Liver (tissue), 9 donors: Measurements from ENCODE around the gene CTTN. TPM values are rescaled to one million over a fixed set of nuclear protein-coding genes. Genes with fewer than 3 reads are reported as not detected.

Source experiments
- DNase-seq: peaks from one replicate; pipeline ENCODE4 v3.0.0-alpha.2; 2017; ENCODE audit warnings: low spot score
- H3K27ac ChIP-seq, 2 donors: one replicate each; pipeline ENCODE4 v1.7.0; 2013; ENCODE audit warnings: inconsistent platforms in 2 of 2, low read length in 2 of 2, control low read depth in 1 of 2, low read depth in 1 of 2, mild to moderate bottlenecking in 1 of 2
- H3K27me3 ChIP-seq, 4 donors: one replicate each; pipeline versions ENCODE4 v1.6.1 to v1.7.0; 2013; ENCODE audit warnings: low read length in 3 of 4, inconsistent platforms in 1 of 4, mild to moderate bottlenecking in 1 of 4, moderate library complexity in 1 of 4; ENCODE audit not compliant: control insufficient read depth in 4 of 4, insufficient read depth in 4 of 4
- H3K36me3 ChIP-seq, 4 donors: one replicate each; pipeline versions ENCODE4 v1.6.1 to v1.7.0; 2013; ENCODE audit warnings: low read length in 3 of 4, mild to moderate bottlenecking in 3 of 4, low read depth in 1 of 4, moderate library complexity in 1 of 4; ENCODE audit not compliant: control insufficient read depth in 4 of 4, insufficient read depth in 3 of 4
- H3K4me1 ChIP-seq, 4 donors: one replicate each; pipeline versions ENCODE4 v1.6.1 to v1.7.0; 2013; ENCODE audit warnings: low read length in 3 of 4, mild to moderate bottlenecking in 3 of 4, moderate library complexity in 1 of 4; ENCODE audit not compliant: control insufficient read depth in 4 of 4, insufficient read depth in 4 of 4
- H3K4me3 ChIP-seq, 3 donors: one replicate each; pipeline versions ENCODE4 v1.6.1 to v1.7.0; 2013; ENCODE audit warnings: low read length in 3 of 3, control low read depth in 1 of 3, low read depth in 1 of 3, mild to moderate bottlenecking in 1 of 3
- H3K9ac ChIP-seq, 2 donors: one replicate each; pipeline ENCODE4 v1.7.0; 2013; ENCODE audit warnings: low read length in 2 of 2, mild to moderate bottlenecking in 2 of 2, moderate library complexity in 2 of 2, control low read depth in 1 of 2, low read depth in 1 of 2
- H3K9me3 ChIP-seq, 4 donors: one replicate each; pipeline versions ENCODE4 v1.6.1 to v1.7.0; 2013; ENCODE audit warnings: low read length in 3 of 4; ENCODE audit not compliant: control insufficient read depth in 4 of 4
- EGR1 ChIP-seq, 2 donors: IDR thresholded peaks; 2 replicates each; pipeline ENCODE4 v1.6.1; 2016 to 2018; ENCODE audit warnings: antibody characterized with exemption in 2 of 2, low read depth in 2 of 2
- GABPA ChIP-seq, 2 donors: IDR thresholded peaks in 1 of 2; conservative IDR thresholded peaks in 1 of 2; 2 replicates each; pipeline ENCODE4 v1.6.1; 2016; ENCODE audit warnings: antibody characterized with exemption in 2 of 2, mild to moderate bottlenecking in 1 of 2, moderate library complexity in 1 of 2
- HNF4G ChIP-seq: IDR thresholded peaks from 2 replicates; pipeline ENCODE4 v1.6.1; 2016; ENCODE audit warnings: antibody characterized with exemption
- RAD21 ChIP-seq, 2 donors: IDR thresholded peaks; 2 replicates each; pipeline ENCODE4 v1.6.1; 2016; ENCODE audit warnings: antibody characterized with exemption in 2 of 2, mild to moderate bottlenecking in 2 of 2
- REST ChIP-seq: IDR thresholded peaks from 2 replicates; pipeline ENCODE4 v1.6.1; 2016; ENCODE audit warnings: antibody characterized with exemption, mild to moderate bottlenecking
- SP1 ChIP-seq: IDR thresholded peaks from 2 replicates; pipeline ENCODE4 v1.6.1; 2018; ENCODE audit warnings: antibody characterized with exemption, mild to moderate bottlenecking
- TAF1 ChIP-seq: conservative IDR thresholded peaks from 2 replicates; pipeline ENCODE4 v1.6.1; 2016; ENCODE audit warnings: antibody characterized with exemption, mild to moderate bottlenecking
- ZBTB33 ChIP-seq: IDR thresholded peaks from 2 replicates; pipeline ENCODE4 v1.6.1; 2016; ENCODE audit warnings: antibody characterized with exemption
- WGBS: extraction: QIAGEN DNeasy Blood & Tissue Kit; methylation state at CpG from one replicate; pipeline ENCODE4 v1.1.7; 2013; 5-methylcytosine and 5-hydroxymethylcytosine counted together
- polyA plus RNA-seq, 2 donors: library from polyadenylated mRNA; stranded (reverse) in 1 of 2; unstranded in 1 of 2; fragments of 200-250 nt in 1 of 2; fragments of >200 nt in 1 of 2; fragmentation: Nextera tagmentation in 1 of 2; extraction: Ambion mirVana in 1 of 2; gene quantifications; one replicate each; pipeline versions ENCODE4 v1.2.1 to v1.2.3, GENCODE V29; 2013 to 2015
- total RNA-seq, 2 donors: library from RNA; depleted of rRNA; stranded (reverse); fragments of >200 nt; gene quantifications; one replicate each; pipeline ENCODE4 v1.2.3, GENCODE V29; 2014
- TF ChIP-seq, protein P1 (sequence below): IDR thresholded peaks from 2 replicates; pipeline ENCODE4 v1.6.1; 2016; ENCODE audit warnings: antibody characterized with exemption
- donor health status: healthy.
- donor health status: healthy.
- donor health status: healthy.
- donor health status: healthy.
- donor health status: healthy.

The CTTN gene
- total and polyA plus RNA-seq, 4 donors = 38.7 to 136 (median 45.4) TPM

GRCh38 chr11:70428701-70429427 lies 30.5 kb downstream of the CTTN start:
- H3K27ac ChIP-seq = no peak overlapping the region
- no peaks in the 10 kb centered on the region for H3K27me3 ChIP-seq
- WGBS = 96% methylated on average over 18 of the region's 18 CpGs
- DNase-seq = no peak
- H3K9me3 ChIP-seq = no peaks in the 10 kb centered on the region
- H3K9ac ChIP-seq = no peak overlapping the region
- no peak overlapping the region for H3K4me3 ChIP-seq
- peaks cover 10 to 74% (median 30%) of the 10 kb centered on the region in 4 donors for H3K36me3 ChIP-seq
- TF ChIP-seq RAD21 (IDR thresholded peaks at IDR 0.05) (no peak), GABPA (IDR thresholded peaks at IDR 0.05 in 1 of 2, conservative IDR thresholded peaks at IDR 0.05 in 1 of 2) (no peak)
- peaks cover 0 to 4% (median 0%) of the 10 kb centered on the region in 4 donors for H3K4me1 ChIP-seq

GRCh38 chr11:70429428-70429705 lies 31.0 kb downstream of the CTTN start:
- Histone ChIP-seq H3K9me3 (no peaks in the 10 kb centered on the region), H3K9ac (no peak overlapping the region), H3K27me3 (no peaks in the 10 kb centered on the region), H3K4me1 (peaks cover 0 to 4% (median 0%) of the 10 kb centered on the region in 4 donors), H3K36me3 (peaks cover 10 to 74% (median 30%) of the 10 kb centered on the region in 4 donors), H3K27ac (no peak overlapping the region), H3K4me3 (no peak overlapping the region)
- DNase-seq = no peak
- WGBS = 89% methylated on average over 8 of the region's 8 CpGs
- TF ChIP-seq RAD21 (IDR thresholded peaks at IDR 0.05) (no peak), SP1 (no peak), TAF1 (no peak), REST (no peak), EGR1 (IDR thresholded peaks at IDR 0.05; ENCODE audit: low read depth in 2 of 2) (no peak), ZBTB33 (no peak), HNF4G (no peak), GABPA (IDR thresholded peaks at IDR 0.05 in 1 of 2, conservative IDR thresholded peaks at IDR 0.05 in 1 of 2) (no peak)
- TF ChIP-seq, protein P1, sequence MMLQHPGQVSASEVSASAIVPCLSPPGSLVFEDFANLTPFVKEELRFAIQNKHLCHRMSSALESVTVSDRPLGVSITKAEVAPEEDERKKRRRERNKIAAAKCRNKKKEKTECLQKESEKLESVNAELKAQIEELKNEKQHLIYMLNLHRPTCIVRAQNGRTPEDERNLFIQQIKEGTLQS = no peak
